GM23338 (cell line): ENCODE measurements around the gene AFF3. TPM values are rescaled to one million over a fixed set of nuclear protein-coding genes. Genes with fewer than 3 reads are reported as not detected.

Experiments used
- ATAC-seq: fragments of 200-7000 bp; cut with Tn5 transposase; 3 replicates; pipeline ENCODE4 v1.9.1; 2020
- DNase-seq: peaks from one replicate; pipeline ENCODE4 v3.0.0-alpha.2; 2015; ENCODE audit warnings: low spot score
- H2AFZ ChIP-seq: fragments of 200-600 bp; sonication (generic); 2 replicates; pipeline ENCODE4 v1.8.0; 2016; ENCODE audit warnings: antibody characterized with exemption, mild to moderate bottlenecking, moderate library complexity
- H3F3A ChIP-seq: fragments of 200-600 bp; sonication (generic); replicated peaks from 2 replicates; pipeline ENCODE4 v1.8.0; 2017; ENCODE audit warnings: antibody characterized with exemption, mixed run types, low read depth
- H3K27ac ChIP-seq: fragments of 200-600 bp; sonication (generic); 2 replicates; pipeline ENCODE4 v1.6.1; 2016; ENCODE audit warnings: low read depth
- H3K27me3 ChIP-seq: fragments of 200-600 bp; sonication (generic); 2 replicates; pipeline ENCODE4 v1.8.0; 2016; ENCODE audit warnings: mild to moderate bottlenecking, mixed run types, moderate library complexity; ENCODE audit not compliant: insufficient read depth
- H3K36me3 ChIP-seq: fragments of 200-600 bp; sonication (generic); 2 replicates; pipeline ENCODE4 v1.8.0; 2016; ENCODE audit warnings: mild to moderate bottlenecking; ENCODE audit not compliant: insufficient read depth
- H3K4me1 ChIP-seq: fragments of 200-600 bp; sonication (generic); 2 replicates; pipeline ENCODE4 v1.8.0; 2016; ENCODE audit warnings: mild to moderate bottlenecking, moderate library complexity; ENCODE audit not compliant: insufficient read depth
- H3K4me2 ChIP-seq: fragments of 200-600 bp; sonication (generic); 2 replicates; pipeline ENCODE4 v1.7.1; 2017; ENCODE audit warnings: mixed run types
- H3K4me3 ChIP-seq: fragments of 200-600 bp; sonication (generic); 2 replicates; pipeline ENCODE4 v1.6.1; 2016; ENCODE audit warnings: mixed run types
- H3K79me2 ChIP-seq: fragments of 200-600 bp; sonication (generic); replicated peaks from 2 replicates; pipeline ENCODE4 v1.8.0; 2017; ENCODE audit warnings: mild to moderate bottlenecking; ENCODE audit not compliant: insufficient read depth
- H3K9me2 ChIP-seq: fragments of 200-600 bp; sonication (generic); 2 replicates; pipeline ENCODE4 v1.8.0; 2017; ENCODE audit not compliant: insufficient read depth
- H4K20me1 ChIP-seq: fragments of 200-600 bp; sonication (generic); replicated peaks from 2 replicates; pipeline ENCODE4 v1.8.0; 2017; ENCODE audit warnings: mild to moderate bottlenecking; ENCODE audit not compliant: insufficient read depth
- H3K27ac Mint-ChIP-seq: 2 replicates; pipeline ENCODE4 v1.8.0; 2020; ENCODE audit warnings: inconsistent platforms, mild to moderate bottlenecking, moderate library complexity, mixed read lengths
- H3K27me3 Mint-ChIP-seq: 3 replicates; pipeline ENCODE4 v1.8.0; 2022; ENCODE audit warnings: low read depth, mild to moderate bottlenecking, moderate library complexity, mixed read lengths, inconsistent platforms; ENCODE audit not compliant: insufficient read depth, poor library complexity
- H3K36me3 Mint-ChIP-seq: 3 replicates; pipeline ENCODE4 v1.8.0; 2021; ENCODE audit warnings: low read depth, mild to moderate bottlenecking, inconsistent platforms, moderate library complexity, mixed read lengths
- H3K4me1 Mint-ChIP-seq: 3 replicates; pipeline ENCODE4 v1.8.0; 2020; ENCODE audit warnings: mild to moderate bottlenecking, inconsistent platforms, mixed read lengths
- H3K4me3 Mint-ChIP-seq: 3 replicates; pipeline ENCODE4 v1.8.0; 2021; ENCODE audit warnings: moderate library complexity, mild to moderate bottlenecking, inconsistent platforms, mixed read lengths
- H3K9me3 Mint-ChIP-seq: 3 replicates; pipeline ENCODE4 v1.8.0; 2020; ENCODE audit warnings: moderate library complexity, mild to moderate bottlenecking, inconsistent platforms, mixed read lengths
- CREB1 ChIP-seq: fragments of 250-450 bp; sonication (Bioruptor Pico); IDR thresholded peaks from 2 replicates; pipeline ENCODE4 v1.5.0; 2020; ENCODE audit warnings: low read depth, mild to moderate bottlenecking, moderate library complexity
- EZH2 ChIP-seq: fragments of 200-600 bp; sonication (generic); IDR thresholded peaks from one replicate; pipeline ENCODE4 v1.8.0; 2017; ENCODE audit warnings: antibody characterized with exemption, mild to moderate bottlenecking, low read depth; ENCODE audit not compliant: unreplicated experiment
- EZH2phosphoT487 ChIP-seq: fragments of 200-600 bp; sonication (generic); IDR thresholded peaks from one replicate; pipeline ENCODE4 v1.8.1; 2018; ENCODE audit warnings: antibody characterized with exemption; ENCODE audit not compliant: unreplicated experiment
- JUNB ChIP-seq: IDR thresholded peaks from one replicate; pipeline ENCODE4 v1.6.1; 2016; ENCODE audit warnings: antibody characterized with exemption; ENCODE audit not compliant: unreplicated experiment
- NANOG ChIP-seq: IDR thresholded peaks from 2 replicates; pipeline ENCODE4 v1.6.1; 2016; ENCODE audit warnings: antibody characterized with exemption, borderline replicate concordance
- POLR2AphosphoS5 ChIP-seq: IDR thresholded peaks from 2 replicates; pipeline ENCODE4 v1.6.1; 2016; ENCODE audit warnings: antibody characterized with exemption, low read depth
- STAT1 ChIP-seq: IDR thresholded peaks from one replicate; pipeline ENCODE4 v1.6.1; 2016; ENCODE audit warnings: antibody characterized with exemption; ENCODE audit not compliant: unreplicated experiment
- ZNF114 ChIP-seq: fragments of 250-450 bp; sonication (Bioruptor Pico); IDR thresholded peaks from 2 replicates; pipeline ENCODE4 v1.5.0; 2020; ENCODE audit warnings: mild to moderate bottlenecking, moderate library complexity
- ZNF331 ChIP-seq: fragments of 250-450 bp; sonication (Bioruptor Pico); IDR thresholded peaks from 2 replicates; pipeline ENCODE4 v1.5.0; 2020; ENCODE audit warnings: low read depth, mild to moderate bottlenecking, moderate library complexity
- polyA plus RNA-seq: library from polyadenylated mRNA; unstranded; fragments of >200 nt; fragmentation: Nextera tagmentation; extraction: Ambion mirVana; gene quantifications from 2 replicates; pipeline ENCODE4 v1.2.1, GENCODE V29; 2016
- total RNA-seq: library from RNA; depleted of rRNA; stranded (reverse); fragments of >200 nt; shearing (Covaris generic); gene quantifications from 2 replicates; pipeline ENCODE4 v1.2.3, GENCODE V29; 2014
- TF ChIP-seq, protein P1 (sequence below): fragments of 250-450 bp; sonication (Bioruptor Pico); IDR thresholded peaks from 2 replicates; pipeline ENCODE4 v1.5.0; 2020; ENCODE audit warnings: mild to moderate bottlenecking, moderate library complexity
- TF ChIP-seq, protein P2 (sequence below): IDR thresholded peaks from one replicate; pipeline ENCODE4 v1.6.1; 2018; ENCODE audit warnings: antibody characterized with exemption; ENCODE audit not compliant: unreplicated experiment
- TF ChIP-seq, protein P3 (sequence below): IDR thresholded peaks from 2 replicates; pipeline ENCODE4 v1.6.1; 2016; ENCODE audit warnings: antibody characterized with exemption
- TF ChIP-seq, protein P4 (sequence below), 2 experiments: fragments of 200-600 bp in 1 of 2; sonication (generic) in 1 of 2; conservative IDR thresholded peaks; 2 replicates each; pipeline versions ENCODE4 v1.5.1 to v1.6.1; 2016 to 2017; ENCODE audit warnings: antibody characterized with exemption in 2 of 2, low read depth in 2 of 2, mild to moderate bottlenecking in 2 of 2, moderate library complexity in 1 of 2

AFF3 gene
- total and polyA plus RNA-seq, 2 experiments from 2014 or later, result 0.73 to 1.4 TPM

DNA sequence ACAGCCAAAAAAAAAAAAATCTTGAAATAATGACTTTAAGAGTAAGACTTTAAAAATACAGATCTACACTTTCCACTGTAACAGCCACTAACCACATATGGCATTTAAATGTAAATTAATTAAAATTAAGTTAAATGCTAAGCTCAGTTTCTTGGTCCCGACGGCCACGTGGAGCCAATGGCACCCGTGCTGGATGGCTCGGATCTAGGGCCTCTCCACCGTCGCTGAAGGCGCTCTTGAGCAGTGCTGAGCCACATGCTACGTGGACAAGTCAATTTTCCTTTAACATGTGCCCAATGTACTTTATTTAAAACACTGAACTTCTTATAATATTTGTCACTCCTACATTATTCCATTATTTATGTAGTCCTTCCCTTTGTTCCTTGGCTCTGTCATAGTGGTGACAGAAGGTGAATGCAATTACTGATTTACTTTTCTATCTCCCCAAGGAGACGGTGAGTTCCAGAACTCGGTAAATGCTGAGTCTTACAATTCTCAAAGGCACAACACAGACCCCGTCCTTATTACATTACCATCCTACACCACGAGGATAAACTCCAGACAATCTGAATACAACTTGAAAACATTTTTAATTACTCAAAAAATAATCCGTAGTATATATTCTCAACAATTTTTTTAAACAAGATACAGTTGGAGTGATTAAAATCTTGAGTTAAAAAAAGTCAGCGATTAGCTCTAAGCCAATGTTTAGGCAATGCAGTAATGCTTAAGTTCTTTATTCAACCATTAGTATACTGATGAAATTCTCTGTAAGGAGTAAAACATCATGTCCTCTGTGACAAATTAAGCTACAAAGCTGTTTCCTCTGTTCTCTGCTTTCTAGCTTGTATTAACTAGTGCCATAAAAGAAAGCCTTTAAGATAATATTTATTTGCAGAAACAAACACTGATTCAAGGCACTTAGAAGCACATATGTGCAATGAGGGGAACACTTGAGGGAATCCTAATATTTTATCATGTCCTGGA is 95.1 kb downstream of the AFF3 start:
- H3K4me2 ChIP-seq, result no peak overlapping the region
- Mint-ChIP-seq H3K27me3 (no peaks in the 10 kb centered on the region), H3K36me3 (no peaks in the 10 kb centered on the region), H3K4me1 (peaks cover 5% of the 10 kb centered on the region; the same call in 1 of the 3 replicates), H3K9me3 (no peaks in the 10 kb centered on the region), H3K27ac (no peak overlapping the region), H3K4me3 (no peak overlapping the region)
- H3K27ac ChIP-seq, result no peak overlapping the region
- H3K36me3 ChIP-seq, result no peaks in the 10 kb centered on the region
- no peaks in the 10 kb centered on the region for H3K4me1 ChIP-seq
- H3K4me3 ChIP-seq, result no peak overlapping the region
- no peaks in the 10 kb centered on the region for H3K27me3 ChIP-seq
- no peaks in the 10 kb centered on the region for H3K79me2 ChIP-seq
- ATAC-seq (peak; percentile 32; the same call in 2 of the 3 replicates), DNase-seq (no peak)
- TF ChIP-seq EZH2, result no peak
- TF ChIP-seq, protein P1, sequence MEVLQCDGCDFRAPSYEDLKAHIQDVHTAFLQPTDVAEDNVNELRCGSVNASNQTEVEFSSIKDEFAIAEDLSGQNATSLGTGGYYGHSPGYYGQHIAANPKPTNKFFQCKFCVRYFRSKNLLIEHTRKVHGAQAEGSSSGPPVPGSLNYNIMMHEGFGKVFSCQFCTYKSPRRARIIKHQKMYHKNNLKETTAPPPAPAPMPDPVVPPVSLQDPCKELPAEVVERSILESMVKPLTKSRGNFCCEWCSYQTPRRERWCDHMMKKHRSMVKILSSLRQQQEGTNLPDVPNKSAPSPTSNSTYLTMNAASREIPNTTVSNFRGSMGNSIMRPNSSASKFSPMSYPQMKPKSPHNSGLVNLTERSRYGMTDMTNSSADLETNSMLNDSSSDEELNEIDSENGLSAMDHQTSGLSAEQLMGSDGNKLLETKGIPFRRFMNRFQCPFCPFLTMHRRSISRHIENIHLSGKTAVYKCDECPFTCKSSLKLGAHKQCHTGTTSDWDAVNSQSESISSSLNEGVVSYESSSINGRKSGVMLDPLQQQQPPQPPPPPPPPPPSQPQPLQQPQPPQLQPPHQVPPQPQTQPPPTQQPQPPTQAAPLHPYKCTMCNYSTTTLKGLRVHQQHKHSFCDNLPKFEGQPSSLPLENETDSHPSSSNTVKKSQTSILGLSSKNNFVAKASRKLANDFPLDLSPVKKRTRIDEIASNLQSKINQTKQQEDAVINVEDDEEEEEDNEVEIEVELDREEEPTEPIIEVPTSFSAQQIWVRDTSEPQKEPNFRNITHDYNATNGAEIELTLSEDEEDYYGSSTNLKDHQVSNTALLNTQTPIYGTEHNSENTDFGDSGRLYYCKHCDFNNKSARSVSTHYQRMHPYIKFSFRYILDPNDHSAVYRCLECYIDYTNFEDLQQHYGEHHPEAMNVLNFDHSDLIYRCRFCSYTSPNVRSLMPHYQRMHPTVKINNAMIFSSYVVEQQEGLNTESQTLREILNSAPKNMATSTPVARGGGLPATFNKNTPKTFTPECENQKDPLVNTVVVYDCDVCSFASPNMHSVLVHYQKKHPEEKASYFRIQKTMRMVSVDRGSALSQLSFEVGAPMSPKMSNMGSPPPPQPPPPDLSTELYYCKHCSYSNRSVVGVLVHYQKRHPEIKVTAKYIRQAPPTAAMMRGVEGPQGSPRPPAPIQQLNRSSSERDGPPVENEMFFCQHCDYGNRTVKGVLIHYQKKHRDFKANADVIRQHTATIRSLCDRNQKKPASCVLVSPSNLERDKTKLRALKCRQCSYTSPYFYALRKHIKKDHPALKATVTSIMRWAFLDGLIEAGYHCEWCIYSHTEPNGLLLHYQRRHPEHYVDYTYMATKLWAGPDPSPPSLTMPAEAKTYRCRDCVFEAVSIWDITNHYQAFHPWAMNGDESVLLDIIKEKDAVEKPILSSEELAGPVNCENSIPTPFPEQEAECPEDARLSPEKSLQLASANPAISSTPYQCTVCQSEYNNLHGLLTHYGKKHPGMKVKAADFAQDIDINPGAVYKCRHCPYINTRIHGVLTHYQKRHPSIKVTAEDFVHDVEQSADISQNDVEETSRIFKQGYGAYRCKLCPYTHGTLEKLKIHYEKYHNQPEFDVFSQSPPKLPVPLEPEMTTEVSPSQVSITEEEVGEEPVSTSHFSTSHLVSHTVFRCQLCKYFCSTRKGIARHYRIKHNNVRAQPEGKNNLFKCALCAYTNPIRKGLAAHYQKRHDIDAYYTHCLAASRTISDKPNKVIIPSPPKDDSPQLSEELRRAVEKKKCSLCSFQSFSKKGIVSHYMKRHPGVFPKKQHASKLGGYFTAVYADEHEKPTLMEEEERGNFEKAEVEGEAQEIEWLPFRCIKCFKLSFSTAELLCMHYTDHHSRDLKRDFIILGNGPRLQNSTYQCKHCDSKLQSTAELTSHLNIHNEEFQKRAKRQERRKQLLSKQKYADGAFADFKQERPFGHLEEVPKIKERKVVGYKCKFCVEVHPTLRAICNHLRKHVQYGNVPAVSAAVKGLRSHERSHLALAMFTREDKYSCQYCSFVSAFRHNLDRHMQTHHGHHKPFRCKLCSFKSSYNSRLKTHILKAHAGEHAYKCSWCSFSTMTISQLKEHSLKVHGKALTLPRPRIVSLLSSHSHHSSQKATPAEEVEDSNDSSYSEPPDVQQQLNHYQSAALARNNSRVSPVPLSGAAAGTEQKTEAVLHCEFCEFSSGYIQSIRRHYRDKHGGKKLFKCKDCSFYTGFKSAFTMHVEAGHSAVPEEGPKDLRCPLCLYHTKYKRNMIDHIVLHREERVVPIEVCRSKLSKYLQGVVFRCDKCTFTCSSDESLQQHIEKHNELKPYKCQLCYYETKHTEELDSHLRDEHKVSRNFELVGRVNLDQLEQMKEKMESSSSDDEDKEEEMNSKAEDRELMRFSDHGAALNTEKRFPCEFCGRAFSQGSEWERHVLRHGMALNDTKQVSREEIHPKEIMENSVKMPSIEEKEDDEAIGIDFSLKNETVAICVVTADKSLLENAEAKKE (CRISPR knock-in tag), result no peak
- TF ChIP-seq, protein P2, sequence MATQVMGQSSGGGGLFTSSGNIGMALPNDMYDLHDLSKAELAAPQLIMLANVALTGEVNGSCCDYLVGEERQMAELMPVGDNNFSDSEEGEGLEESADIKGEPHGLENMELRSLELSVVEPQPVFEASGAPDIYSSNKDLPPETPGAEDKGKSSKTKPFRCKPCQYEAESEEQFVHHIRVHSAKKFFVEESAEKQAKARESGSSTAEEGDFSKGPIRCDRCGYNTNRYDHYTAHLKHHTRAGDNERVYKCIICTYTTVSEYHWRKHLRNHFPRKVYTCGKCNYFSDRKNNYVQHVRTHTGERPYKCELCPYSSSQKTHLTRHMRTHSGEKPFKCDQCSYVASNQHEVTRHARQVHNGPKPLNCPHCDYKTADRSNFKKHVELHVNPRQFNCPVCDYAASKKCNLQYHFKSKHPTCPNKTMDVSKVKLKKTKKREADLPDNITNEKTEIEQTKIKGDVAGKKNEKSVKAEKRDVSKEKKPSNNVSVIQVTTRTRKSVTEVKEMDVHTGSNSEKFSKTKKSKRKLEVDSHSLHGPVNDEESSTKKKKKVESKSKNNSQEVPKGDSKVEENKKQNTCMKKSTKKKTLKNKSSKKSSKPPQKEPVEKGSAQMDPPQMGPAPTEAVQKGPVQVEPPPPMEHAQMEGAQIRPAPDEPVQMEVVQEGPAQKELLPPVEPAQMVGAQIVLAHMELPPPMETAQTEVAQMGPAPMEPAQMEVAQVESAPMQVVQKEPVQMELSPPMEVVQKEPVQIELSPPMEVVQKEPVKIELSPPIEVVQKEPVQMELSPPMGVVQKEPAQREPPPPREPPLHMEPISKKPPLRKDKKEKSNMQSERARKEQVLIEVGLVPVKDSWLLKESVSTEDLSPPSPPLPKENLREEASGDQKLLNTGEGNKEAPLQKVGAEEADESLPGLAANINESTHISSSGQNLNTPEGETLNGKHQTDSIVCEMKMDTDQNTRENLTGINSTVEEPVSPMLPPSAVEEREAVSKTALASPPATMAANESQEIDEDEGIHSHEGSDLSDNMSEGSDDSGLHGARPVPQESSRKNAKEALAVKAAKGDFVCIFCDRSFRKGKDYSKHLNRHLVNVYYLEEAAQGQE, result no peak
- no peak for TF ChIP-seq POLR2AphosphoS5
- no peak for TF ChIP-seq JUNB
- no peak for TF ChIP-seq NANOG
- TF ChIP-seq, protein P3, sequence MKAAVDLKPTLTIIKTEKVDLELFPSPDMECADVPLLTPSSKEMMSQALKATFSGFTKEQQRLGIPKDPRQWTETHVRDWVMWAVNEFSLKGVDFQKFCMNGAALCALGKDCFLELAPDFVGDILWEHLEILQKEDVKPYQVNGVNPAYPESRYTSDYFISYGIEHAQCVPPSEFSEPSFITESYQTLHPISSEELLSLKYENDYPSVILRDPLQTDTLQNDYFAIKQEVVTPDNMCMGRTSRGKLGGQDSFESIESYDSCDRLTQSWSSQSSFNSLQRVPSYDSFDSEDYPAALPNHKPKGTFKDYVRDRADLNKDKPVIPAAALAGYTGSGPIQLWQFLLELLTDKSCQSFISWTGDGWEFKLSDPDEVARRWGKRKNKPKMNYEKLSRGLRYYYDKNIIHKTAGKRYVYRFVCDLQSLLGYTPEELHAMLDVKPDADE, result no peak
- TF ChIP-seq, protein P4, sequence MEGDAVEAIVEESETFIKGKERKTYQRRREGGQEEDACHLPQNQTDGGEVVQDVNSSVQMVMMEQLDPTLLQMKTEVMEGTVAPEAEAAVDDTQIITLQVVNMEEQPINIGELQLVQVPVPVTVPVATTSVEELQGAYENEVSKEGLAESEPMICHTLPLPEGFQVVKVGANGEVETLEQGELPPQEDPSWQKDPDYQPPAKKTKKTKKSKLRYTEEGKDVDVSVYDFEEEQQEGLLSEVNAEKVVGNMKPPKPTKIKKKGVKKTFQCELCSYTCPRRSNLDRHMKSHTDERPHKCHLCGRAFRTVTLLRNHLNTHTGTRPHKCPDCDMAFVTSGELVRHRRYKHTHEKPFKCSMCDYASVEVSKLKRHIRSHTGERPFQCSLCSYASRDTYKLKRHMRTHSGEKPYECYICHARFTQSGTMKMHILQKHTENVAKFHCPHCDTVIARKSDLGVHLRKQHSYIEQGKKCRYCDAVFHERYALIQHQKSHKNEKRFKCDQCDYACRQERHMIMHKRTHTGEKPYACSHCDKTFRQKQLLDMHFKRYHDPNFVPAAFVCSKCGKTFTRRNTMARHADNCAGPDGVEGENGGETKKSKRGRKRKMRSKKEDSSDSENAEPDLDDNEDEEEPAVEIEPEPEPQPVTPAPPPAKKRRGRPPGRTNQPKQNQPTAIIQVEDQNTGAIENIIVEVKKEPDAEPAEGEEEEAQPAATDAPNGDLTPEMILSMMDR (conservative IDR thresholded peaks at IDR 0.05; ENCODE audit: low read depth in 2 of 2), result no peak
- TF ChIP-seq STAT1, result no peak
- no peak for TF ChIP-seq ZNF331 (CRISPR knock-in tag)
- TF ChIP-seq EZH2phosphoT487, result no peak
- no peak for TF ChIP-seq ZNF114 (CRISPR knock-in tag)
- TF ChIP-seq CREB1 (CRISPR knock-in tag), result no peak
- no peak overlapping the region for H2AFZ ChIP-seq
- no peaks in the 10 kb centered on the region for H4K20me1 ChIP-seq
- H3K9me2 ChIP-seq, result no peaks in the 10 kb centered on the region
- H3F3A ChIP-seq, result no peaks in the 10 kb centered on the region
